PFSK-1 (cell line): ENCODE data around the gene PDE4B.

ENCODE experiments used
- POLR2AphosphoS5 ChIP-seq: IDR thresholded peaks from 2 replicates; pipeline ENCODE4 v1.6.1; 2012; ENCODE audit warnings: low read depth, mild to moderate bottlenecking, control low read depth, low read length, moderate library complexity
- REST ChIP-seq, 2 experiments: IDR thresholded peaks; 2 replicates each; pipeline versions ENCODE4 v1.6.1 to v1.8.0; 2011 to 2012; ENCODE audit warnings: low read depth in 2 of 2, low read length in 2 of 2, control low read depth in 1 of 2, inconsistent platforms in 1 of 2, mild to moderate bottlenecking in 1 of 2, moderate library complexity in 1 of 2; ENCODE audit not compliant: insufficient read depth in 1 of 2

- TF ChIP-seq POLR2AphosphoS5 (no peak), REST (IDR thresholded peaks at IDR 0.05; ENCODE audit: insufficient read depth in 1 of 2, low read depth in 2 of 2, low read length in 2 of 2) (no peak)
Measured at GRCh38 chr1:65791801-65792668, 660 bp upstream of the PDE4B start.
